GM23338 (cell line): ENCODE measurements around the gene TMEM150A. TPM values are rescaled to one million over a fixed set of nuclear protein-coding genes. Genes with fewer than 3 reads are reported as not detected.

Experiments
- ATAC-seq: fragments of 200-7000 bp; cut with Tn5 transposase; 3 replicates; pipeline ENCODE4 v1.9.1; 2020
- DNase-seq: peaks from one replicate; pipeline ENCODE4 v3.0.0-alpha.2; 2015; ENCODE audit warnings: low spot score
- H2AFZ ChIP-seq: fragments of 200-600 bp; sonication (generic); 2 replicates; pipeline ENCODE4 v1.8.0; 2016; ENCODE audit warnings: antibody characterized with exemption, mild to moderate bottlenecking, moderate library complexity
- H3F3A ChIP-seq: fragments of 200-600 bp; sonication (generic); replicated peaks from 2 replicates; pipeline ENCODE4 v1.8.0; 2017; ENCODE audit warnings: antibody characterized with exemption, mixed run types, low read depth
- H3K27ac ChIP-seq: fragments of 200-600 bp; sonication (generic); 2 replicates; pipeline ENCODE4 v1.6.1; 2016; ENCODE audit warnings: low read depth
- H3K27me3 ChIP-seq: fragments of 200-600 bp; sonication (generic); 2 replicates; pipeline ENCODE4 v1.8.0; 2016; ENCODE audit warnings: mild to moderate bottlenecking, mixed run types, moderate library complexity; ENCODE audit not compliant: insufficient read depth
- H3K36me3 ChIP-seq: fragments of 200-600 bp; sonication (generic); 2 replicates; pipeline ENCODE4 v1.8.0; 2016; ENCODE audit warnings: mild to moderate bottlenecking; ENCODE audit not compliant: insufficient read depth
- H3K4me1 ChIP-seq: fragments of 200-600 bp; sonication (generic); 2 replicates; pipeline ENCODE4 v1.8.0; 2016; ENCODE audit warnings: mild to moderate bottlenecking, moderate library complexity; ENCODE audit not compliant: insufficient read depth
- H3K4me2 ChIP-seq: fragments of 200-600 bp; sonication (generic); 2 replicates; pipeline ENCODE4 v1.7.1; 2017; ENCODE audit warnings: mixed run types
- H3K4me3 ChIP-seq: fragments of 200-600 bp; sonication (generic); 2 replicates; pipeline ENCODE4 v1.6.1; 2016; ENCODE audit warnings: mixed run types
- H3K79me2 ChIP-seq: fragments of 200-600 bp; sonication (generic); replicated peaks from 2 replicates; pipeline ENCODE4 v1.8.0; 2017; ENCODE audit warnings: mild to moderate bottlenecking; ENCODE audit not compliant: insufficient read depth
- H3K9me2 ChIP-seq: fragments of 200-600 bp; sonication (generic); 2 replicates; pipeline ENCODE4 v1.8.0; 2017; ENCODE audit not compliant: insufficient read depth
- H4K20me1 ChIP-seq: fragments of 200-600 bp; sonication (generic); replicated peaks from 2 replicates; pipeline ENCODE4 v1.8.0; 2017; ENCODE audit warnings: mild to moderate bottlenecking; ENCODE audit not compliant: insufficient read depth
- H3K27ac Mint-ChIP-seq: 2 replicates; pipeline ENCODE4 v1.8.0; 2020; ENCODE audit warnings: inconsistent platforms, mild to moderate bottlenecking, moderate library complexity, mixed read lengths
- H3K27me3 Mint-ChIP-seq: 3 replicates; pipeline ENCODE4 v1.8.0; 2022; ENCODE audit warnings: low read depth, mild to moderate bottlenecking, moderate library complexity, mixed read lengths, inconsistent platforms; ENCODE audit not compliant: insufficient read depth, poor library complexity
- H3K36me3 Mint-ChIP-seq: 3 replicates; pipeline ENCODE4 v1.8.0; 2021; ENCODE audit warnings: low read depth, mild to moderate bottlenecking, inconsistent platforms, moderate library complexity, mixed read lengths
- H3K4me1 Mint-ChIP-seq: 3 replicates; pipeline ENCODE4 v1.8.0; 2020; ENCODE audit warnings: mild to moderate bottlenecking, inconsistent platforms, mixed read lengths
- H3K4me3 Mint-ChIP-seq: 3 replicates; pipeline ENCODE4 v1.8.0; 2021; ENCODE audit warnings: moderate library complexity, mild to moderate bottlenecking, inconsistent platforms, mixed read lengths
- H3K9me3 Mint-ChIP-seq: 3 replicates; pipeline ENCODE4 v1.8.0; 2020; ENCODE audit warnings: moderate library complexity, mild to moderate bottlenecking, inconsistent platforms, mixed read lengths
- CREB1 ChIP-seq: fragments of 250-450 bp; sonication (Bioruptor Pico); IDR thresholded peaks from 2 replicates; pipeline ENCODE4 v1.5.0; 2020; ENCODE audit warnings: low read depth, mild to moderate bottlenecking, moderate library complexity
- ETS1 ChIP-seq: IDR thresholded peaks from 2 replicates; pipeline ENCODE4 v1.6.1; 2016; ENCODE audit warnings: antibody characterized with exemption
- EZH2 ChIP-seq: fragments of 200-600 bp; sonication (generic); IDR thresholded peaks from one replicate; pipeline ENCODE4 v1.8.0; 2017; ENCODE audit warnings: antibody characterized with exemption, mild to moderate bottlenecking, low read depth; ENCODE audit not compliant: unreplicated experiment
- EZH2phosphoT487 ChIP-seq: fragments of 200-600 bp; sonication (generic); IDR thresholded peaks from one replicate; pipeline ENCODE4 v1.8.1; 2018; ENCODE audit warnings: antibody characterized with exemption; ENCODE audit not compliant: unreplicated experiment
- JUNB ChIP-seq: IDR thresholded peaks from one replicate; pipeline ENCODE4 v1.6.1; 2016; ENCODE audit warnings: antibody characterized with exemption; ENCODE audit not compliant: unreplicated experiment
- NANOG ChIP-seq: IDR thresholded peaks from 2 replicates; pipeline ENCODE4 v1.6.1; 2016; ENCODE audit warnings: antibody characterized with exemption, borderline replicate concordance
- POLR2AphosphoS5 ChIP-seq: IDR thresholded peaks from 2 replicates; pipeline ENCODE4 v1.6.1; 2016; ENCODE audit warnings: antibody characterized with exemption, low read depth
- REST ChIP-seq: IDR thresholded peaks from one replicate; pipeline ENCODE4 v1.6.1; 2018; ENCODE audit warnings: antibody characterized with exemption; ENCODE audit not compliant: unreplicated experiment
- STAT1 ChIP-seq: IDR thresholded peaks from one replicate; pipeline ENCODE4 v1.6.1; 2016; ENCODE audit warnings: antibody characterized with exemption; ENCODE audit not compliant: unreplicated experiment
- ZNF114 ChIP-seq: fragments of 250-450 bp; sonication (Bioruptor Pico); IDR thresholded peaks from 2 replicates; pipeline ENCODE4 v1.5.0; 2020; ENCODE audit warnings: mild to moderate bottlenecking, moderate library complexity
- ZNF331 ChIP-seq: fragments of 250-450 bp; sonication (Bioruptor Pico); IDR thresholded peaks from 2 replicates; pipeline ENCODE4 v1.5.0; 2020; ENCODE audit warnings: low read depth, mild to moderate bottlenecking, moderate library complexity
- ZNF462 ChIP-seq: fragments of 250-450 bp; sonication (Bioruptor Pico); IDR thresholded peaks from 2 replicates; pipeline ENCODE4 v1.5.0; 2020; ENCODE audit warnings: mild to moderate bottlenecking, moderate library complexity
- polyA plus RNA-seq: library from polyadenylated mRNA; unstranded; fragments of >200 nt; fragmentation: Nextera tagmentation; extraction: Ambion mirVana; gene quantifications from 2 replicates; pipeline ENCODE4 v1.2.1, GENCODE V29; 2016
- total RNA-seq: library from RNA; depleted of rRNA; stranded (reverse); fragments of >200 nt; shearing (Covaris generic); gene quantifications from 2 replicates; pipeline ENCODE4 v1.2.3, GENCODE V29; 2014
- TF ChIP-seq, protein P1 (sequence below), 2 experiments: fragments of 200-600 bp in 1 of 2; sonication (generic) in 1 of 2; conservative IDR thresholded peaks; 2 replicates each; pipeline versions ENCODE4 v1.5.1 to v1.6.1; 2016 to 2017; ENCODE audit warnings: antibody characterized with exemption in 2 of 2, low read depth in 2 of 2, mild to moderate bottlenecking in 2 of 2, moderate library complexity in 1 of 2

Gene TMEM150A
- total and polyA plus RNA-seq, 2 experiments from 2014 or later = 16.4 to 27.9 TPM

GRCh38 chr2:85590950-85591349 lies 11.5 kb downstream of the TMEM150A start:
- DNase-seq = no peak
- H3K27ac Mint-ChIP-seq = no peak overlapping the region
- no peaks in the 10 kb centered on the region for H3F3A ChIP-seq
- H3K4me3 Mint-ChIP-seq = no peak overlapping the region
- no peaks in the 10 kb centered on the region for H3K4me1 ChIP-seq
- H3K27me3 ChIP-seq = peaks cover 3% of the 10 kb centered on the region
- H3K4me3 ChIP-seq = no peak overlapping the region
- no peaks in the 10 kb centered on the region for H3K36me3 ChIP-seq
- no peak for ATAC-seq
- peaks cover 8% of the 10 kb centered on the region; the same call in 2 of the 3 replicates for H3K4me1 Mint-ChIP-seq
- TF ChIP-seq ZNF331 (CRISPR knock-in tag) (no peak), CREB1 (CRISPR knock-in tag) (no peak), ZNF114 (CRISPR knock-in tag) (no peak), JUNB (no peak), EZH2 (no peak), ZNF462 (CRISPR knock-in tag) (no peak), STAT1 (no peak), REST (no peak), EZH2phosphoT487 (no peak), NANOG (no peak), ETS1 (no peak), POLR2AphosphoS5 (no peak)
- TF ChIP-seq, protein P1, sequence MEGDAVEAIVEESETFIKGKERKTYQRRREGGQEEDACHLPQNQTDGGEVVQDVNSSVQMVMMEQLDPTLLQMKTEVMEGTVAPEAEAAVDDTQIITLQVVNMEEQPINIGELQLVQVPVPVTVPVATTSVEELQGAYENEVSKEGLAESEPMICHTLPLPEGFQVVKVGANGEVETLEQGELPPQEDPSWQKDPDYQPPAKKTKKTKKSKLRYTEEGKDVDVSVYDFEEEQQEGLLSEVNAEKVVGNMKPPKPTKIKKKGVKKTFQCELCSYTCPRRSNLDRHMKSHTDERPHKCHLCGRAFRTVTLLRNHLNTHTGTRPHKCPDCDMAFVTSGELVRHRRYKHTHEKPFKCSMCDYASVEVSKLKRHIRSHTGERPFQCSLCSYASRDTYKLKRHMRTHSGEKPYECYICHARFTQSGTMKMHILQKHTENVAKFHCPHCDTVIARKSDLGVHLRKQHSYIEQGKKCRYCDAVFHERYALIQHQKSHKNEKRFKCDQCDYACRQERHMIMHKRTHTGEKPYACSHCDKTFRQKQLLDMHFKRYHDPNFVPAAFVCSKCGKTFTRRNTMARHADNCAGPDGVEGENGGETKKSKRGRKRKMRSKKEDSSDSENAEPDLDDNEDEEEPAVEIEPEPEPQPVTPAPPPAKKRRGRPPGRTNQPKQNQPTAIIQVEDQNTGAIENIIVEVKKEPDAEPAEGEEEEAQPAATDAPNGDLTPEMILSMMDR (conservative IDR thresholded peaks at IDR 0.05; ENCODE audit: low read depth in 2 of 2) = no peak
- H3K36me3 Mint-ChIP-seq = no peaks in the 10 kb centered on the region
- H3K4me2 ChIP-seq = no peak overlapping the region
- no peak overlapping the region for H2AFZ ChIP-seq
- H4K20me1 ChIP-seq = no peaks in the 10 kb centered on the region
- peaks cover 2% of the 10 kb centered on the region for H3K79me2 ChIP-seq
- no peaks in the 10 kb centered on the region for H3K9me3 Mint-ChIP-seq
- H3K9me2 ChIP-seq = no peaks in the 10 kb centered on the region
- H3K27ac ChIP-seq = no peak overlapping the region
- peaks cover 9% of the 10 kb centered on the region for H3K27me3 Mint-ChIP-seq
